Measurements from ENCODE around the gene EEIG1.

Gene EEIG1

DNA sequence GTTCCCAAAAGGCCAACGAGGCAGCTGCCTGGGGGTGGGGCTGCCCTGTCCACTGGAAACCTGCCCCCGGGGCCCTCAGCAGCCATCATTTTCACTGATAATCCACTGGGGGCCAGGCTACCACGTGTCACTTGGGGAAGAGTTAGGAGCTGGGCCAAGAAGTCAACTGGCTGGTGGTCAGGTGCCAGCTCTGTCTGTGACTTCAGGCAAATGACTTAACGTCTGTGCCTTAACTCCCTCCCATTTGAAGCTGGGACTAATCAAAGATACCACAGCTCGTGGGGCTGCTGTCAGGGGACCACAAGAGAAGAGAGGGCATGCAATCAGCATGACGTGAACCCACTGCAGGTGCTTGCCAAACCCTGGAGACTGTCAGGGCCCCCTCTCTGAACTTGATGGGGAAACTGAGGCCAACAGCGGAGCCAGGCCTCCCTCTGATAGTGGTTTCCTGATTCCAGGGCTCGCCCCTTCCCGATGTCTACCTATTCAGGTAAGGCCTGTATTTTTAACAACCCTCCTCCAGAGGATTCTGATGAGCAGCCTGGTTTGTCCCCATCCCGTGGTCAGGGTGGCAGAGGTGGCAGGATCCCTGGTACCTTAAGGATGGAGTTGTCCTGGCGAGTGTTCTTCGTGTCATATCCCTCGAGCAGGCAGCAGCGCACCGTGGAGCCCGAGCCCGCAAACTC, 30.8 kb downstream of the EEIG1 start:
- Histone ChIP-seq H4K20me1 (ENCODE audit: insufficient read depth, low read length, poor library complexity, severe bottlenecking) (peaks cover 3% of the 10 kb centered on the region), H2AFZ (ENCODE audit: low read length) (no peak overlapping the region), H3K4me3 (ENCODE audit: low read length, poor library complexity, severe bottlenecking) (no peak overlapping the region), H3K79me2 (ENCODE audit: insufficient read depth, low read length) (peaks cover 25% of the 10 kb centered on the region; the same call in 1 of the 2 replicates), H3K4me2 (ENCODE audit: low read depth, low read length, poor library complexity, severe bottlenecking) (no peak overlapping the region), H3F3A (ENCODE audit: low read depth) (no peaks in the 10 kb centered on the region), H3K4me1 (ENCODE audit: insufficient read depth, low read length, poor library complexity, severe bottlenecking) (peaks cover 3% of the 10 kb centered on the region), H3K9me2 (replicated peaks; ENCODE audit: low read depth, low read length) (no peaks in the 10 kb centered on the region), H3K9me3 (ENCODE audit: insufficient read depth, low read depth, low read length) (no peaks in the 10 kb centered on the region), H3K36me3 (ENCODE audit: insufficient read depth, low read length) (peaks cover 21% of the 10 kb centered on the region; the same call in 1 of the 2 replicates), H3K9ac (ENCODE audit: low read depth, low read length, poor library complexity, severe bottlenecking) (no peak overlapping the region), H3K27me3 (ENCODE audit: insufficient read depth, low read length, poor library complexity, severe bottlenecking) (no peaks in the 10 kb centered on the region)
- no peak for TF ChIP-seq EZH2phosphoT487 (IDR thresholded peaks at IDR 0.05; ENCODE audit: borderline replicate concordance)

- H3K4me1 ChIP-seq (ENCODE audit: insufficient read depth, low read length, poor library complexity, severe bottlenecking): no peaks in the 10 kb centered on the region
- H4K20me1 ChIP-seq (ENCODE audit: insufficient read depth, low read length, poor library complexity, severe bottlenecking): no peaks in the 10 kb centered on the region
- TF ChIP-seq, protein P1, sequence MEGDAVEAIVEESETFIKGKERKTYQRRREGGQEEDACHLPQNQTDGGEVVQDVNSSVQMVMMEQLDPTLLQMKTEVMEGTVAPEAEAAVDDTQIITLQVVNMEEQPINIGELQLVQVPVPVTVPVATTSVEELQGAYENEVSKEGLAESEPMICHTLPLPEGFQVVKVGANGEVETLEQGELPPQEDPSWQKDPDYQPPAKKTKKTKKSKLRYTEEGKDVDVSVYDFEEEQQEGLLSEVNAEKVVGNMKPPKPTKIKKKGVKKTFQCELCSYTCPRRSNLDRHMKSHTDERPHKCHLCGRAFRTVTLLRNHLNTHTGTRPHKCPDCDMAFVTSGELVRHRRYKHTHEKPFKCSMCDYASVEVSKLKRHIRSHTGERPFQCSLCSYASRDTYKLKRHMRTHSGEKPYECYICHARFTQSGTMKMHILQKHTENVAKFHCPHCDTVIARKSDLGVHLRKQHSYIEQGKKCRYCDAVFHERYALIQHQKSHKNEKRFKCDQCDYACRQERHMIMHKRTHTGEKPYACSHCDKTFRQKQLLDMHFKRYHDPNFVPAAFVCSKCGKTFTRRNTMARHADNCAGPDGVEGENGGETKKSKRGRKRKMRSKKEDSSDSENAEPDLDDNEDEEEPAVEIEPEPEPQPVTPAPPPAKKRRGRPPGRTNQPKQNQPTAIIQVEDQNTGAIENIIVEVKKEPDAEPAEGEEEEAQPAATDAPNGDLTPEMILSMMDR (conservative IDR thresholded peaks at IDR 0.05; ENCODE audit: low read length): no peak
- TF ChIP-seq EZH2phosphoT487 (IDR thresholded peaks at IDR 0.05; ENCODE audit: borderline replicate concordance): no peak
Measured at GRCh38 chr9:127947841-127948710, 32.7 kb downstream of the EEIG1 start.

GRCh38 chr9:127946728-127947127, 34.1 kb downstream of the EEIG1 start:
- no peaks in the 10 kb centered on the region for H3K9me3 ChIP-seq (ENCODE audit: insufficient read depth, low read depth, low read length)
- no peaks in the 10 kb centered on the region for H3K4me1 ChIP-seq (ENCODE audit: insufficient read depth, low read length, poor library complexity, severe bottlenecking)
- H3K4me3 ChIP-seq (ENCODE audit: low read length, poor library complexity, severe bottlenecking): no peak overlapping the region
- TF ChIP-seq EZH2phosphoT487 (IDR thresholded peaks at IDR 0.05; ENCODE audit: borderline replicate concordance): no peak
- TF ChIP-seq, protein P1 (conservative IDR thresholded peaks at IDR 0.05; ENCODE audit: low read length): no peak
- no peak overlapping the region for H2AFZ ChIP-seq (ENCODE audit: low read length)
- H3K79me2 ChIP-seq (ENCODE audit: insufficient read depth, low read length): peaks cover under 1% of the 10 kb centered on the region; the same call in 1 of the 2 replicates
- no peaks in the 10 kb centered on the region for H4K20me1 ChIP-seq (ENCODE audit: insufficient read depth, low read length, poor library complexity, severe bottlenecking)
- no peak overlapping the region for H3K9ac ChIP-seq (ENCODE audit: low read depth, low read length, poor library complexity, severe bottlenecking)
- no peaks in the 10 kb centered on the region for H3K27me3 ChIP-seq (ENCODE audit: insufficient read depth, low read length, poor library complexity, severe bottlenecking)
- no peaks in the 10 kb centered on the region for H3F3A ChIP-seq (ENCODE audit: low read depth)
- peaks cover 50% of the 10 kb centered on the region; the same call in 1 of the 2 replicates for H3K36me3 ChIP-seq (ENCODE audit: insufficient read depth, low read length)
- no peak overlapping the region for H3K4me2 ChIP-seq (ENCODE audit: low read depth, low read length, poor library complexity, severe bottlenecking)
- no peaks in the 10 kb centered on the region for H3K9me2 ChIP-seq (replicated peaks; ENCODE audit: low read depth, low read length)

More at GRCh38 chr9:127947841-127948710, 32.7 kb downstream of the EEIG1 start:
- Histone ChIP-seq H2AFZ (ENCODE audit: low read length) (no peak overlapping the region), H3K9me2 (replicated peaks; ENCODE audit: low read depth, low read length) (no peaks in the 10 kb centered on the region), H3K9me3 (ENCODE audit: insufficient read depth, low read depth, low read length) (no peaks in the 10 kb centered on the region), H3K4me3 (ENCODE audit: low read length, poor library complexity, severe bottlenecking) (no peak overlapping the region), H3F3A (ENCODE audit: low read depth) (no peaks in the 10 kb centered on the region), H3K27me3 (ENCODE audit: insufficient read depth, low read length, poor library complexity, severe bottlenecking) (no peaks in the 10 kb centered on the region), H3K36me3 (ENCODE audit: insufficient read depth, low read length) (peaks cover 37% of the 10 kb centered on the region; the same call in 1 of the 2 replicates), H3K9ac (ENCODE audit: low read depth, low read length, poor library complexity, severe bottlenecking) (no peak overlapping the region), H3K4me2 (ENCODE audit: low read depth, low read length, poor library complexity, severe bottlenecking) (no peak overlapping the region), H3K79me2 (ENCODE audit: insufficient read depth, low read length) (peaks cover 8% of the 10 kb centered on the region; the same call in 1 of the 2 replicates)
